Heart right ventricle (tissue), 16 donors: ENCODE results near the gene RSAD1. TPM values are rescaled to one million over a fixed set of nuclear protein-coding genes. Genes with fewer than 3 reads are reported as not detected.
"Not testable (repeated sequence)": the region's sequence is repeated elsewhere in the genome, so short reads cannot be mapped to it uniquely, and the experiment has no call there.

ENCODE experiments used
- ATAC-seq, 8 donors: fragments of 200-7000 bp; cut with Tn5 transposase; one replicate each; pipeline ENCODE4 v1.9.1; 2020; ENCODE audit warnings: mild to moderate bottlenecking in 8 of 8, moderate library complexity in 8 of 8, moderate number of reproducible peaks in 1 of 8
- DNase-seq, 2 donors: peaks; one replicate each; pipeline ENCODE4 v3.0.0-alpha.2; 2020
- H3K27ac ChIP-seq, 10 donors: fragments of 200-600 bp; sonication (generic) in 2 of 10; one replicate each; pipeline versions ENCODE4 v1.5.0 to v1.8.0; 2020 to 2022; ENCODE audit warnings: mild to moderate bottlenecking in 3 of 10
- H3K27me3 ChIP-seq, 7 donors: fragments of 200-600 bp; one replicate each; pipeline ENCODE4 v1.8.0; 2021 to 2022; ENCODE audit warnings: mild to moderate bottlenecking in 2 of 7
- H3K36me3 ChIP-seq, 9 donors: fragments of 200-600 bp; sonication (generic) in 1 of 9; one replicate each; pipeline versions ENCODE4 v1.5.0 to v1.8.0; 2020 to 2022; ENCODE audit warnings: mild to moderate bottlenecking in 2 of 9
- H3K4me1 ChIP-seq, 9 donors: fragments of 200-600 bp; sonication (generic) in 1 of 9; one replicate each; pipeline versions ENCODE4 v1.5.0 to v1.8.0; 2020 to 2022; ENCODE audit warnings: mild to moderate bottlenecking in 4 of 9
- H3K4me3 ChIP-seq, 10 donors: fragments of 200-600 bp; sonication (generic) in 2 of 10; one replicate each; pipeline versions ENCODE4 v1.5.0 to v1.8.0; 2020 to 2022; ENCODE audit warnings: mild to moderate bottlenecking in 7 of 10, moderate library complexity in 2 of 10
- H3K9me3 ChIP-seq, 11 donors: fragments of 200-600 bp in 10 of 11; sonication (generic) in 2 of 11; one replicate each; pipeline versions ENCODE4 v1.5.0 to v1.8.0; 2013 to 2022; ENCODE audit warnings: mild to moderate bottlenecking in 2 of 11, control low read depth in 1 of 11, moderate library complexity in 1 of 11
- CTCF ChIP-seq, 9 donors: fragments of 200-600 bp; sonication (generic) in 2 of 9; IDR thresholded peaks; one replicate each; pipeline versions ENCODE4 v1.5.0 to v1.8.0; 2021 to 2022; ENCODE audit warnings: antibody characterized with exemption in 9 of 9, mild to moderate bottlenecking in 5 of 9, moderate library complexity in 1 of 9
- WGBS, 2 donors: extraction: QIAGEN DNeasy Blood & Tissue Kit; methylation state at CpG; one replicate each; pipeline ENCODE4 v1.1.7; 2013; ENCODE audit warnings: inconsistent platforms in 1 of 2; 5-methylcytosine and 5-hydroxymethylcytosine counted together
- intact Hi-C, 10 donors: fragments of 100-400 bp; cut with DNase I; formaldehyde crosslinking; loops; one replicate each; pipeline versions ENCODE4 v1.11.1 to v1.14.2; 2022
- polyA plus RNA-seq, 2 donors: library from polyadenylated mRNA; stranded (reverse); fragments of 200-250 nt; gene quantifications; one replicate each; pipeline ENCODE4 v1.2.3, GENCODE V29; 2013
- total RNA-seq, 10 donors: library from RNA; stranded (reverse); fragmentation: NEBNext Ultra II Directional in 3 of 10; extraction: Animal tissue kit (Norgen Biotek cat#: 25700) in 3 of 10; gene quantifications; one replicate each; pipeline versions ENCODE4 v1.2.1 to v1.2.4, GENCODE V29; 2021 to 2023
- donor health status: Arrhythmogenic right ventricular cardiomyopathy.
- donor health status: ischemic (EF 13 %, LVEDD 7.1; RV severe dilation, severe dysfunction).
- donor health status: healthy with polysubstance abuse.
- donor health status: DM: no; HTN: yes; CAD: no.
- donor health status: DM: no; HTN: no; CAD: no.
- donor health status: ischemic (EF 25% LVEDD 6.9; RV normal size, moderate dysfunction).
- donor health status: ischemic (EF 25% LVEDD 5.7; RV mildly dilated, moderate dysfunction).
- donor health status: healthy.
- donor health status: DM: yes; HTN: yes; CAD: no.
- donor health status: Ischemic cardiomyopathy.
- donor health status: ischemic (EF 35%, LVEDD 5.7; RV mildly dilated, moderate dysfunction).
- donor health status: nonischemic (EF 11% LVEDD 7.7; RV severe dilation, severe dysfunction).
- donor health status: DM: yes; HTN: yes; CAD: no.
- donor health status: PGD.
- donor health status: ischemic (EF 29% LVEDD 5.4; RV normal size, mild dysfunction).
- donor health status: nonischemic (EF 23%, LVEDD 6.1; RV moderate dilation, normal function).

Gene RSAD1
- total and polyA plus RNA-seq, 12 donors: 31.8 to 52.3 (median 45.5) TPM

DNA sequence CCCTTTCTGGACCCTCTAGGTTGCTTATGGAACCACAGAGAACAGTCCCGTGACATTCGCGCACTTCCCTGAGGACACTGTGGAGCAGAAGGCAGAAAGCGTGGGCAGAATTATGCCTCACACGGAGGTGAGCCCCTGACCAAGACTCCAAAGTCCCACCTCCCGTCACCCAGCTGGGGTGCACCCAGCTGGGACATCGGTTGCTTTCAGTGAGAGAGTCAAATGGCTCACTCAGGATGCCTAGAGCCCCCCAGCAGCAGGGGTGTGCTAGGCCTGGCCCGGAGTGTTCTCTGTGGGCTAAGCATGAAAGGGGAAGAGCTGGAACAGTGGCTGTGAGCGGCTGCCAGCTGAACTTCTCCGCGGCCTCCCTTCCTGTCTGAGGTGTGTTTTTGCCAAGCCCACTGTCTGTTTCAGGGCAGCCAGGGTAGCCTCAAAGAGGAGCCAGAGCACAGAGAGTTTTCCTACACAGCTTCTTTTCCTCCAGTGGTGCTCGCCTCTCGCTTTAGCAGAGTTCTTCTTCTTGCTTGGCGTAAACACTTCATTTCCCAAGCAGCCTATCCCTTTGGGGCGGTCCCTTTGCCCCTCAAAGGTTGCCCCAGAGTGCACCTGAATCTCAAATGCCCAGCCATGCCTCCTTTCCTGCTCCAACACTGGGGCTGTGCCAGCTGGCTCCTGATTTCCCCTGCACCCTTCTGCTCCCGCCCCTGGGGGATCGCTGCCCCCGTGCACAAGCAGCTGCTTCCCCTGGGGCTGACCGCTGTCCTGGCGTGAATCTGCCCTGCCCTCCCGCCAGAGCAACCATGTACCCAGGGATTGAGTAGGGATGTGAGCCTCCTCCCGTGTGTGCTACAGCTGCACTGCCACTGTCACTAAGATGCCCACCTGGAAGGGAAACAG, 7.4 kb upstream of the RSAD1 start:
- ATAC-seq (no peak), DNase-seq (no peak)
- no peak for TF ChIP-seq CTCF (IDR thresholded peaks at IDR 0.05)
- no peak overlapping the region for H3K27ac ChIP-seq
- peaks cover 0 to 15% (median 0%) of the 10 kb centered on the region in 9 donors for H3K36me3 ChIP-seq
- WGBS, 2 donors: 83 to 85% methylated on average over 22 of the region's 22 CpGs
- peaks cover 10 to 30% (median 25%) of the 10 kb centered on the region in 7 donors for H3K27me3 ChIP-seq
- no peaks in the 10 kb centered on the region for H3K9me3 ChIP-seq
- H3K4me1 ChIP-seq: peaks cover 3 to 16% (median 13%) of the 10 kb centered on the region in 9 donors
- no peak overlapping the region for H3K4me3 ChIP-seq
- intact Hi-C loops: loop anchor here in 2 of 10 donors (10.0 kb wide), 2 partner anchors 106 to 224 kb away; no protein-coding TSS in a partner anchor

DNA sequence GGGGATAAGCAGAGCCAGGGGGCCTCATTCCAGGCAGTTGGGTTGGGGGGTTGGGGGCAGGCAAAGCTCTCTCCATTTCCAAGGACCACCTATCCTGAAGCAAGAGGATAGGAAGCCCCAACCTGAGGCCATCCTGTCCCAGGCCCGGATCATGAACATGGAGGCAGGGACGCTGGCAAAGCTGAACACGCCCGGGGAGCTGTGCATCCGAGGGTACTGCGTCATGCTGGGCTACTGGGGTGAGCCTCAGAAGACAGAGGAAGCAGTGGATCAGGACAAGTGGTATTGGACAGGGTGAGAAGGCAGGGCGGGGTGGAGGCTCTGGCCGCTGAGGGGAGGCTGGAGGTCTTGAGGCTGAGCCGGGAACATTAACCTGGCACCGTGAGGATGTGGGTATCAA, 6.4 kb upstream of the RSAD1 start:
- H3K4me1 ChIP-seq: peaks cover 3 to 16% (median 13%) of the 10 kb centered on the region in 9 donors
- H3K4me3 ChIP-seq: no peak overlapping the region
- H3K9me3 ChIP-seq: no peaks in the 10 kb centered on the region
- no peak for TF ChIP-seq CTCF (IDR thresholded peaks at IDR 0.05)
- peaks cover 0 to 15% (median 0%) of the 10 kb centered on the region in 9 donors for H3K36me3 ChIP-seq
- H3K27ac ChIP-seq: no peak overlapping the region
- 94 to 96% methylated on average over 10 of the region's 10 CpGs for WGBS, 2 donors
- intact Hi-C loops: loop anchor here in 2 of 10 donors (10.0 kb wide), 2 partner anchors 107 to 223 kb away; no protein-coding TSS in a partner anchor
- DNase-seq (no peak), ATAC-seq (no peak)
- peaks cover 10 to 30% (median 22%) of the 10 kb centered on the region in 7 donors for H3K27me3 ChIP-seq

DNA sequence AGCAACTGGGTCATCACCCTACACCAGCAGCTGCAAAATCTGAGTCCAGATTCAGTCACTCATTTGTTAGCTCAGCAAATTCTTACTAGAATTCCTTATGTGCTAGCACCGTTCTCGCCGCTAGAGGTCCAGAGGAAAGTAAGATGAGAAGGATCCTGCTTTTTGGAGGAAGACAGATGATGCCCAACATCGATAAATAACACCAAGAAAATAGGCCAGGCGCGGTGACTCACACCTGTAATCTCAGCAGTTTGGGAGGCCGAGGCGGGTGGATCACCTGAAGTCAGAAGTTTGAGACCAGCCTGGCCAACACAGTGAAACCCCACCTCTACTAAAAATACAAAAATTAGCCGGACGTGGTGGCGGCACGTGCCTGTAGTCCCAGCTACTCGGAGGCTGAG, 5.9 kb upstream of the RSAD1 start:
- intact Hi-C loops: loop anchor here in 2 of 10 donors (10.0 kb wide), 2 partner anchors 108 to 222 kb away; no protein-coding TSS in a partner anchor
- not testable (repeated sequence) for ATAC-seq
- 92% methylated on average over 13 of the region's 13 CpGs for whole genome bisulfite sequencing, 2 donors

GRCh38 chr17:50473901-50474300, 4.8 kb upstream of the RSAD1 start:
- Histone ChIP-seq H3K36me3 (peaks cover 0 to 15% (median 0%) of the 10 kb centered on the region in 9 donors), H3K9me3 (no peaks in the 10 kb centered on the region), H3K27me3 (peaks cover 3 to 15% (median 7%) of the 10 kb centered on the region in 7 donors), H3K27ac (no peak overlapping the region), H3K4me3 (no peak overlapping the region), H3K4me1 (peaks cover under 1 to 15% (median 13%) of the 10 kb centered on the region in 9 donors)
- ATAC-seq (no peak), DNase-seq (no peak)
- no peak for TF ChIP-seq CTCF (IDR thresholded peaks at IDR 0.05)
- WGBS, 2 donors: 88 to 92% methylated on average over 11 of the region's 11 CpGs
- intact Hi-C loops: loop anchor here in 2 of 10 donors (10.0 kb wide), 2 partner anchors 109 to 221 kb away; no protein-coding TSS in a partner anchor

More for the DNA sequence above, 5.9 kb upstream of the RSAD1 start:
- H3K9me3 ChIP-seq, DNase-seq, H3K27ac ChIP-seq, H3K4me3 ChIP-seq: not testable (repeated sequence)
- peaks cover 0 to 15% (median 0%) of the 10 kb centered on the region in 9 donors for H3K36me3 ChIP-seq
- peaks cover 3 to 16% (median 13%) of the 10 kb centered on the region in 9 donors for H3K4me1 ChIP-seq
- peaks cover 10 to 27% (median 18%) of the 10 kb centered on the region in 7 donors for H3K27me3 ChIP-seq
